GM12891 (cell line): ENCODE results near the gene LCE7A.

Source experiments
- DNase-seq: peaks from one replicate; pipeline ENCODE4 v3.0.0; 2011; ENCODE audit warnings: low spot score; ENCODE audit not compliant: insufficient read length
- FAIRE-seq: peaks from 2 replicates; lab custom pipeline; 2011; peaks lifted over from hg19 to GRCh38; lab: Jason Lieb, UNC
- PAX5 ChIP-seq: IDR thresholded peaks from 2 replicates; pipeline ENCODE4 v1.6.1; 2011; ENCODE audit warnings: low read length, moderate library complexity, mild to moderate bottlenecking; ENCODE audit not compliant: insufficient read depth, severe bottlenecking
- POLR2A ChIP-seq: IDR thresholded peaks from 2 replicates; pipeline ENCODE4 v1.6.1; 2011; ENCODE audit warnings: low read depth, low read length, control low read depth
- POLR2AphosphoS5 ChIP-seq: IDR thresholded peaks from 2 replicates; pipeline ENCODE4 v1.6.1; 2011; ENCODE audit warnings: low read depth, low read length, control low read depth
- POU2F2 ChIP-seq: IDR thresholded peaks from 2 replicates; pipeline ENCODE4 v1.6.1; 2011; ENCODE audit warnings: low read depth, mild to moderate bottlenecking, control low read depth, low read length, moderate library complexity
- SPI1 ChIP-seq: IDR thresholded peaks from 2 replicates; pipeline ENCODE4 v1.6.1; 2011; ENCODE audit warnings: low read depth, low read length, control low read depth
- TAF1 ChIP-seq: IDR thresholded peaks from 2 replicates; pipeline ENCODE4 v1.6.1; 2011; ENCODE audit warnings: low read depth, low read length, control low read depth

LCE7A gene

GRCh38 chr1:152888126-152888525 is 28.3 kb downstream of the LCE7A start:
- FAIRE-seq, result no peak
- no peak for TF ChIP-seq POLR2AphosphoS5
- no peak for TF ChIP-seq POU2F2
- TF ChIP-seq TAF1, result no peak
- TF ChIP-seq SPI1, result no peak
- no peak for TF ChIP-seq PAX5
- no peak for TF ChIP-seq POLR2A
- no peak for DNase-seq

GRCh38 chr1:152899027-152899426 is 39.2 kb downstream of the LCE7A start:
- FAIRE-seq (no peak), DNase-seq (no peak)
- TF ChIP-seq PAX5 (no peak), POU2F2 (no peak), POLR2A (no peak), TAF1 (no peak), SPI1 (no peak), POLR2AphosphoS5 (no peak)

- DNase-seq, result no peak
- TF ChIP-seq PAX5, result no peak
- no peak for TF ChIP-seq POU2F2
- no peak for TF ChIP-seq POLR2AphosphoS5
- no peak for TF ChIP-seq TAF1
- no peak for TF ChIP-seq POLR2A
- TF ChIP-seq SPI1, result no peak
- FAIRE-seq, result no peak
These were observed 40.1 kb downstream of the LCE7A start for GRCh38 chr1:152899883-152900282.

- FAIRE-seq, result no peak
- DNase-seq, result no peak
- no peak for TF ChIP-seq POLR2AphosphoS5
These were observed 41.8 kb downstream of the LCE7A start for GRCh38 chr1:152901631-152902030.

GRCh38 chr1:152902636-152903035 is 42.8 kb downstream of the LCE7A start:
- DNase-seq, result no peak
- TF ChIP-seq POLR2A, result no peak
- TF ChIP-seq SPI1, result no peak
- no peak for TF ChIP-seq POU2F2
- FAIRE-seq, result no peak

GRCh38 chr1:152904688-152905440 is 45.1 kb downstream of the LCE7A start:
- DNase-seq (no peak), FAIRE-seq (no peak)
- no peak for TF ChIP-seq POU2F2
- no peak for TF ChIP-seq TAF1
- TF ChIP-seq POLR2A, result no peak
- TF ChIP-seq POLR2AphosphoS5, result no peak
- TF ChIP-seq PAX5, result no peak
- no peak for TF ChIP-seq SPI1

- TF ChIP-seq PAX5 (no peak), SPI1 (no peak), POLR2A (no peak), POU2F2 (no peak)
- FAIRE-seq (no peak), DNase-seq (no peak)
These were observed 46.3 kb downstream of the LCE7A start for GRCh38 chr1:152906023-152906565.

GRCh38 chr1:152907686-152908601 is 48.1 kb downstream of the LCE7A start, which contains the start of gene IVL:
IVL (plus strand) TSS chr1:152908546; CDS start chr1:152909798, 1,252 bp downstream.
- FAIRE-seq (no peak), DNase-seq (no peak)
- TF ChIP-seq SPI1 (0 out of 2 replicates have a peak, but pooled peaks have one; percentile 0), PAX5 (no peak)

GRCh38 chr1:152909206-152909605 is 49.4 kb downstream of the LCE7A start:
- no peak for DNase-seq
- no peak for TF ChIP-seq POLR2AphosphoS5
- no peak for TF ChIP-seq POU2F2
- TF ChIP-seq TAF1, result no peak
- no peak for TF ChIP-seq PAX5
- no peak for TF ChIP-seq SPI1
- no peak for TF ChIP-seq POLR2A
- FAIRE-seq, result no peak
